Activated CD4-positive, alpha-beta memory T cell treated with anti-CD3 and anti-CD28 coated beads for 36 hours (primary cell): Measurements from ENCODE around the gene DIAPH3. TPM values are rescaled to one million over a fixed set of nuclear protein-coding genes. Genes with fewer than 3 reads are reported as not detected.

Experiments used
- CTCF ChIA-PET: fragments of 350-600 bp; sonication (Branson Sonifier 250); formaldehyde crosslinking; loops from one replicate; lab custom pipeline; 2021; ENCODE audit warnings: antibody characterized with exemption, inconsistent platforms; lab: Charles Lee
- POLR2A ChIA-PET: fragments of 350-600 bp; sonication (Branson Sonifier 250); formaldehyde crosslinking; loops from one replicate; lab custom pipeline; 2021; ENCODE audit warnings: antibody characterized with exemption; lab: Charles Lee
- DNase-seq: peaks from one replicate; pipeline ENCODE4 v3.0.0-alpha.2; 2020
- H3K27ac Mint-ChIP-seq: one replicate; pipeline ENCODE4 v1.8.0; 2021; ENCODE audit warnings: mixed read lengths
- H3K27me3 Mint-ChIP-seq: one replicate; pipeline ENCODE4 v1.8.0; 2021; ENCODE audit warnings: mixed read lengths
- H3K36me3 Mint-ChIP-seq: one replicate; pipeline ENCODE4 v1.8.0; 2021; ENCODE audit warnings: mixed read lengths
- H3K4me1 Mint-ChIP-seq: one replicate; pipeline ENCODE4 v1.8.0; 2021; ENCODE audit warnings: low read depth, mixed read lengths
- H3K4me3 Mint-ChIP-seq: one replicate; pipeline ENCODE4 v1.8.0; 2021; ENCODE audit warnings: mild to moderate bottlenecking, mixed read lengths
- H3K9me3 Mint-ChIP-seq: one replicate; pipeline ENCODE4 v1.8.0; 2021; ENCODE audit warnings: mixed read lengths
- intact Hi-C: fragments of 100-400 bp; cut with micrococcal nuclease; formaldehyde crosslinking; loops from one replicate; pipeline ENCODE4 v1.15.1; 2023
- total RNA-seq, 2 experiments: library from RNA; stranded (reverse); gene quantifications; one replicate each; pipeline ENCODE4 v1.2.3, GENCODE V29; 2021

DIAPH3 gene
- total RNA-seq, 2 experiments from 2014 or later = 31.3 to 31.9 TPM

DNA sequence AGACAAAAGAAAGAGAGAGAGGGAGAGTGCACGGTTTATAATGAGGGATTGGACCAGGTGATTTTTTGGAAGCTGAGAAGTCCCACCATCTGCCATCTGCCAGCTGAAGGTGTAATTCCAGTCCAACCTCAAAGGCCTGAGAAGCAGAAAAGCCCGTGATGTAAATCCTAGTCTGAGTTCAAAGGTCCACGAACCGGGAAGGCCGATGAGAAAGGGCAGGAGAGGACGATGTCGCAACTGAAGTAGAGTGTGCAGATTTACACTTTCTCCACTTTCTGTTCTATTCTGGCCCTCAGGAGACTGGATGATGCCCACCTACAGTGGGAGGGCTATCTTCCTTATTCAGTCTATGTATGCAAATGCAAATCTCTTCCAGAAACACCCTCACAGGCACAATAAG, 500.0 kb downstream of the DIAPH3 start:
- DNase-seq = no peak
- no peak overlapping the region for H3K4me3 Mint-ChIP-seq
- no peak overlapping the region for H3K27ac Mint-ChIP-seq
- no peaks in the 10 kb centered on the region for H3K36me3 Mint-ChIP-seq
- POLR2A ChIA-PET = no interaction called here
- CTCF ChIA-PET = no interaction called here
- intact Hi-C loops = no loop called here
- H3K27me3 Mint-ChIP-seq = no peaks in the 10 kb centered on the region
- no peaks in the 10 kb centered on the region for H3K9me3 Mint-ChIP-seq
- no peaks in the 10 kb centered on the region for H3K4me1 Mint-ChIP-seq

- H3K9me3 Mint-ChIP-seq = no peaks in the 10 kb centered on the region
- no peak overlapping the region for H3K4me3 Mint-ChIP-seq
- CTCF ChIA-PET = no interaction called here
- H3K27me3 Mint-ChIP-seq = no peaks in the 10 kb centered on the region
- no peak overlapping the region for H3K27ac Mint-ChIP-seq
- no peaks in the 10 kb centered on the region for H3K36me3 Mint-ChIP-seq
- intact Hi-C loops = no loop called here
- POLR2A ChIA-PET = no interaction called here
- DNase-seq = no peak
- no peaks in the 10 kb centered on the region for H3K4me1 Mint-ChIP-seq
Observed at GRCh38 chr13:59660582-59660981, 503.1 kb downstream of the DIAPH3 start.

- no peaks in the 10 kb centered on the region for H3K36me3 Mint-ChIP-seq
- CTCF ChIA-PET = no interaction called here
- no peaks in the 10 kb centered on the region for H3K4me1 Mint-ChIP-seq
- no peaks in the 10 kb centered on the region for H3K27me3 Mint-ChIP-seq
- POLR2A ChIA-PET = no interaction called here
- intact Hi-C loops = no loop called here
- H3K4me3 Mint-ChIP-seq = no peak overlapping the region
- DNase-seq = no peak
- H3K27ac Mint-ChIP-seq = no peak overlapping the region
- no peaks in the 10 kb centered on the region for H3K9me3 Mint-ChIP-seq
Observed at GRCh38 chr13:59659981-59660380, 503.7 kb downstream of the DIAPH3 start.

- intact Hi-C loops = no loop called here
- ChIA-PET POLR2A (no interaction called here), CTCF (no interaction called here)
- Mint-ChIP-seq H3K27ac (no peak overlapping the region), H3K27me3 (peaks cover 1% of the 10 kb centered on the region), H3K36me3 (no peaks in the 10 kb centered on the region), H3K4me1 (no peaks in the 10 kb centered on the region), H3K9me3 (no peaks in the 10 kb centered on the region), H3K4me3 (no peak overlapping the region)
- no peak for DNase-seq
Observed at GRCh38 chr13:59658738-59659330, 504.9 kb downstream of the DIAPH3 start.

GRCh38 chr13:59658027-59658737, 505.5 kb downstream of the DIAPH3 start:
- Mint-ChIP-seq H3K27me3 (peaks cover 2% of the 10 kb centered on the region), H3K9me3 (no peaks in the 10 kb centered on the region), H3K4me3 (no peak overlapping the region), H3K36me3 (no peaks in the 10 kb centered on the region), H3K27ac (no peak overlapping the region), H3K4me1 (no peaks in the 10 kb centered on the region)
- ChIA-PET CTCF (no interaction called here), POLR2A (no interaction called here)
- intact Hi-C loops = no loop called here
- no peak for DNase-seq

DNA sequence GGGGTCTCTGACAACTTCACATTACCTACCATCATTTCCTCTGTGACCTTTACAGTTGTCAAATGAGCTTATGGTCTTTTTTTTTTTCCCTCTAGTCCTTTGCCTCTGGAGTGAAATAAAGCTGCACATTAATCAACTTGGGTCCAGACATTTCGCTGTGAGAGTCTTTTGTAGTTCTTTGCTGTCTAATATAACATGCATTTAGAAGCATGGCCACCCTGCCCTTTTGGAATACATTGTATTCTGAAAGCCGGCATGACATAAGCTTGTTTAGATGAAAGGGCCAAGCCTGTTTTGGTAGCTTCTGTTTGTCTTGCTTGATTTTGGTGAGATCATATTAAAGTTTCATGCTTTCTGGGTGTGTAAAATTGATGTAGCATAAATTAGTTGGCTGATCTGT, 509.8 kb downstream of the DIAPH3 start:
- Mint-ChIP-seq H3K27me3 (peaks cover 7% of the 10 kb centered on the region), H3K9me3 (no peaks in the 10 kb centered on the region), H3K4me1 (no peaks in the 10 kb centered on the region), H3K27ac (no peak overlapping the region), H3K4me3 (no peak overlapping the region), H3K36me3 (no peaks in the 10 kb centered on the region)
- intact Hi-C loops = no loop called here
- POLR2A ChIA-PET = no interaction called here
- CTCF ChIA-PET = no interaction called here
- DNase-seq = no peak

DNA sequence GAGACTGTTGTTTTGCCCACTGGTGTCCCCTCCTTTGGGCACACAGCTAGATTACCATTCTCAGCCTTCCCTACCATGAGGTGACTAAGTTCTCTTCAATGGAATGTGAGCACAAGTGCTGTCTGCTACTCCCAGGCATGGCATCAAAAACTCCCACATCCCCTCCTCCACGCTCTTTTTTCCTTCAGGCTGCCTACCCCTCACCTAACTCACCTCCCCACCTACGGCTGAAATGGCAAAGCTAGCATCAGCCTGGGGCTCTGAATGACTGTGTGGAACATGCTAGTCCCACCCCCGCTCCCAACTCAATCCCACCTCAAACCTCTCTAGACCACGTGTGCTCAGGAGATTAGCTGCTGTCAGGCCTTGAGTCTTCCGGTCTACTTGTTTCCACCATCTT, 512.2 kb downstream of the DIAPH3 start:
- no peaks in the 10 kb centered on the region for H3K36me3 Mint-ChIP-seq
- no peaks in the 10 kb centered on the region for H3K9me3 Mint-ChIP-seq
- H3K4me1 Mint-ChIP-seq = no peaks in the 10 kb centered on the region
- no peak overlapping the region for H3K27ac Mint-ChIP-seq
- POLR2A ChIA-PET = no interaction called here
- H3K4me3 Mint-ChIP-seq = no peak overlapping the region
- H3K27me3 Mint-ChIP-seq = peaks cover 7% of the 10 kb centered on the region
- intact Hi-C loops = no loop called here
- DNase-seq = no peak
- CTCF ChIA-PET = no interaction called here

DNA sequence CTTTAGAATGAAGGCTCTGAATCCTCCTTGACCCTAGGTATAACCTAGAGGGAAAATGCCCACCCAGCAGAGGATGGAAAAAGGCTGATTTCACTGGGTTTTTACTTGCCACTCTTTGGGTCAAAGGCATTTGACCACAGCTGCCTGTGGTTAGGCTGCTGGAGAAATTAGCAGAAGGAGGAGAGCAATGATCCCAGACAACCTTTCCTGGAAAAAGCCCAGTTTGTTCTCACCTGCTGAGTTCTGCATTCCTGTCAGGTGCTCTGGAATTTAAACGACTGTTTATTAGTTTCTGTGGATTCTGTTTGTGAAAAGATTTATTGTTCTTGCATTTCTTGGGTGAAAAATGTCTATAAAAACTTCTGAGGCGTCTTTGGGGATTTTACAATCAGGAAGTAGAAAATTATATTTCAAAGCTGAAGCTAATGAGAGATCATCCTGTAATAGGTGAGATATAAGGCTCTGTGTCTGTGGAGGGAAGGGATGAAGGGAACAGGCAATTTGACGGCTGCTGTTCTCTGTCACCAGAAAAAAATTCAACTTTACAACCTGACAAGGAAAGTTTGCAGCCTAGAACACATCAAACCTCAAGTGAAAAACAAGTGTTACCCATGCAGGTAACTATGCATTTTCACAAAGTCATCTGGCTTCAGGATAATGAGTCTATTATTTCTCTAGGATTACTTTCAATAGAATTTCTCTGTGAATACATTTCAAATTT, 519.7 kb downstream of the DIAPH3 start:
- H3K27me3 Mint-ChIP-seq = no peaks in the 10 kb centered on the region
- intact Hi-C loops = no loop called here
- no peak for DNase-seq
- POLR2A ChIA-PET = no interaction called here
- H3K4me1 Mint-ChIP-seq = no peaks in the 10 kb centered on the region
- no peak overlapping the region for H3K27ac Mint-ChIP-seq
- CTCF ChIA-PET = interaction anchor here (0.6 kb wide), 1 partner anchor 176 kb away, joined by 3 read pairs; no protein-coding TSS in a partner anchor
- H3K4me3 Mint-ChIP-seq = no peak overlapping the region
- no peaks in the 10 kb centered on the region for H3K9me3 Mint-ChIP-seq
- H3K36me3 Mint-ChIP-seq = no peaks in the 10 kb centered on the region

- no peak for DNase-seq
- no peaks in the 10 kb centered on the region for H3K9me3 Mint-ChIP-seq
- intact Hi-C loops = no loop called here
- H3K36me3 Mint-ChIP-seq = no peaks in the 10 kb centered on the region
- ChIA-PET POLR2A (no interaction called here), CTCF (no interaction called here)
- H3K27ac Mint-ChIP-seq = no peak overlapping the region
- no peaks in the 10 kb centered on the region for H3K4me1 Mint-ChIP-seq
- H3K27me3 Mint-ChIP-seq = no peaks in the 10 kb centered on the region
- no peak overlapping the region for H3K4me3 Mint-ChIP-seq
Observed at GRCh38 chr13:59643364-59643841, 520.3 kb downstream of the DIAPH3 start.

DNA sequence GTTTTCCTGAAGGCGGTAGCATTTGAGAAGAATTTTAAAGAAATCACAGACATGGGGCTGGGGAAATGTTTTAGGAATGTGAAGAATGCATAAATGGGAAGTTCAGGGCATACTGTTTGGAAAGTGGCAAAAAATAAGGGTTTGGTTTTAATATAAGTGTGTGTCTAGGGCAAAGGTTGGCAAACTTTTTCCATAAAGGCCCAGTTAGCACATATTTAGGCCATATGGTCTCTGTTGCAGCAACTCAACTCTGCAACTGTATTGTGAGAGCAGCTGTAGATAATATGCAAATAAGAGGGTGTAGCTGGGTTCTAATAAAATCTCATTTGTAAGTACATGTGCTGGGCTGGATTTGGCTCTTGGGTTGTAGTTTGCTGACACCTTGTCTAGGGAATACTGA, 521.9 kb downstream of the DIAPH3 start:
- intact Hi-C loops = no loop called here
- DNase-seq = no peak
- Mint-ChIP-seq H3K27me3 (no peaks in the 10 kb centered on the region), H3K36me3 (no peaks in the 10 kb centered on the region), H3K27ac (no peak overlapping the region), H3K4me1 (no peaks in the 10 kb centered on the region), H3K9me3 (no peaks in the 10 kb centered on the region), H3K4me3 (no peak overlapping the region)
- CTCF ChIA-PET = no interaction called here
- POLR2A ChIA-PET = no interaction called here

GRCh38 chr13:59641261-59641660, 522.5 kb downstream of the DIAPH3 start:
- CTCF ChIA-PET = no interaction called here

GRCh38 chr13:59638404-59638803, 525.3 kb downstream of the DIAPH3 start:
- ChIA-PET POLR2A (no interaction called here), CTCF (no interaction called here)
- H3K9me3 Mint-ChIP-seq = no peaks in the 10 kb centered on the region
- no peaks in the 10 kb centered on the region for H3K27me3 Mint-ChIP-seq
- intact Hi-C loops = no loop called here
- H3K4me1 Mint-ChIP-seq = no peaks in the 10 kb centered on the region
- no peaks in the 10 kb centered on the region for H3K36me3 Mint-ChIP-seq
- no peak for DNase-seq
- H3K27ac Mint-ChIP-seq = no peak overlapping the region
- H3K4me3 Mint-ChIP-seq = no peak overlapping the region

More at GRCh38 chr13:59641261-59641660, 522.5 kb downstream of the DIAPH3 start:
- no peaks in the 10 kb centered on the region for H3K9me3 Mint-ChIP-seq
- no peak overlapping the region for H3K4me3 Mint-ChIP-seq
- H3K27ac Mint-ChIP-seq = no peak overlapping the region
- H3K4me1 Mint-ChIP-seq = no peaks in the 10 kb centered on the region
- intact Hi-C loops = no loop called here
- POLR2A ChIA-PET = no interaction called here
- no peaks in the 10 kb centered on the region for H3K27me3 Mint-ChIP-seq
- DNase-seq = no peak
- H3K36me3 Mint-ChIP-seq = no peaks in the 10 kb centered on the region
